Left hindlimb (tissue), 1 donor: ENCODE data around the gene FCGR3A.
A peak's percentile ranks its signal among the peaks of the same experiment; 100 is the strongest.
"Not testable (repeated sequence)": the region's sequence is repeated elsewhere in the genome, so short reads cannot be mapped to it uniquely, and the experiment has no call there.

Experiments used
- DNase-seq: peaks from one replicate; pipeline ENCODE4 v3.0.0-alpha.2; 2018

The FCGR3A gene

DNA sequence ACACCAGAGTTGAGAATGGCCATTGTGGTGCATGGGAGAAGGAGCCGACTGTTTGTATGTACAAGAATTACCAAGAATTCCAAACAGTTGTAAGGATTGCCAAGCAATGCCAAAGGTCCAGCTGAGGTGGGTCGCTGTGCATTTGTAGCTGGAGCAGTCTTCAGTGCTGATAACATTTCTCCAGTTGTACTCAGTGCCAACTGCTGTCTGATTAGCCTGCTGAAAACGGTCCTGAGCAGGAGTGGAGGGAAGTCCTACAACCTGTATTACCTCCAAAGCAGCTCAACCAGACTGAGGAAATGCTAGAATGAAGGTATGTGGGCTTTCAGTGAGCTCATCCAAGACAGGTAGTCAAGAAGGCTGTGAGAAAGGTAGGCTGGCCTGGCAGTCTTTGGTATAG lies 6.5 kb upstream of the FCGR3A start:
- DNase-seq = not testable (repeated sequence)

DNA sequence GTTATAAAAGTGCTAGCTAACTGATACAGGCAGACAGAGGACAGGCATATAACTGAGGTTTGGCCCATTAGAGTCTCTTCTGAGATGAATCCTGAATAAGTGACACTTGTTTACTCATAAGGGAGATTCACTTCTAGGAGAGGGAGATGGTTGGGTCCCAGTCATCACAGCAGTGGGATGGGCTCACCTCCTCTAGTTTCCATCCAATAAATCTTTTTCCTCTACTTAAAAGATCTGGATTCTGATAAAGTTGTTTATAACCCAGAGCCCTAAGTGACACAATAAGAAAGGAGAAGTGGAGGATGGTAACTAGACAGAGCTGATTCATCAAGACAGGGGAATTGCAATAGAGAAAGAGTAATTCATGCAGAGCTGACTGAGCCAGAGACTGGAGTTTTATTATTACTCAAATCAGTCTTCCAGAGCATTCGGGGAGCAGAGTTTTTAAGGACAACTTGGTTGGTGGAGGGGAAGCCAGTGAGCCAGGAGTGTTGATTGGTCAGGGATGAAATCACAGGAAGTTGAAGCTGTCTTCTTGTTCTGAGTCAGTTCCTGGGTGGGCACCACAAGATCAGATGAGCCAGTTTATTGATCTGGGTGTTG lies 5.3 kb upstream of the FCGR3A start:
- not testable (repeated sequence) for DNase-seq

DNA sequence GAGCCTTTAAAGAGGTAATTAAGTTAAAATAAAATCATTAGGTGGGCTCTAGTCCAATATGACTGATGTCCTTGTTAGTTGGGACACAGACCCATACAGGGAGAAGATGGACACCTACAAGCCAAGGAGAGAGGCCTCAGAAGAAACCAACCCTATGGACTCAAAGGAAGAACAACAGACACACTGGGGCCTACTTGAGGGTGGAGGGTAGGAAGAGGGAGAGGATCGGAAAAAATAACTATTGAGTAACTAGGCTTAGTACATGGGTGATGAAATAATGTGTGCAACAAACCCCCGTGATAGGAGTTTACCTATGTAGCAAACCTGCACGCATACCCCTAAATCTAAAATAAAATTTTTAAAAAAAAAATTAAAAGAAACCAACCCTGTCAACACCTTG lies 4.7 kb upstream of the FCGR3A start:
- not testable (repeated sequence) for DNase-seq

DNA sequence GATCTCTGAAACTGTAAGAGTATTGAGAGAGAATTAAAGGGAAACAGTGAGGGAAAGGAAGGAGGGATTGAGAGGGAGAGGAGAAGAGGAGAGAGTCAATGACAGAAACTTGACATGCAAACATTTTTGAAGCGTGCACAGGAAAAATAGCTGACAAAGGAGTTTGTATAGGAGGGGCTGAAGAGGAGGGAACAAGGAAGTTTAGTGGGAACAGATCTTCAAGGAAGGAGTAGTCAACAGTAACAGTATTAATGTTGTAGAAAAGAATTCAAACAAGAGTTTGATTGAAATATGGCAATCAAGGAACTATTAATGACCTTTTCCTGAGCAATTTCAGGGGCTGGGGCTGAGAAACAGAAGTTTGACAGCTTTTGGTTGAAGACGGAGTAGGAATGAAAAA lies 4.0 kb upstream of the FCGR3A start:
- not testable (repeated sequence) for DNase-seq

DNA sequence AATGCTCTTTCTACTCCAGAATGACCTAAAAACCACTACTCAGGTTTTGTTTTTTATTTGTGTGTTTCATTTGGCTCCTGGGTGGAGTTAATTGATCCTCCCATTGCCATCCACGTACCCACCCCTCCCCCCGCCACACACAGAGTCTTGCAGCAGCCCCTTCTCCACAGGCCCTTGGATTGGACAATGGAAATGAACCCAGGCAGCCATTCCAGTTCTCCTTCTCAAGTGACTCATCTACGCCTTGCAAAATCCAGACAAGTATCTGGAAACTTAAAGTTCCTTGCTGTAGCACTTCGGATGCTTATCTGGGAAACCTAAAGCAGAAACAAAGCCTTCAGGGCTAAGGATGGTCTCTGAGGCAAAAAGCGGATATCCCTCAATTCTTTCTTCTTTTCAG lies 1.3 kb upstream of the FCGR3A start:
- DNase-seq = not testable (repeated sequence)

DNA sequence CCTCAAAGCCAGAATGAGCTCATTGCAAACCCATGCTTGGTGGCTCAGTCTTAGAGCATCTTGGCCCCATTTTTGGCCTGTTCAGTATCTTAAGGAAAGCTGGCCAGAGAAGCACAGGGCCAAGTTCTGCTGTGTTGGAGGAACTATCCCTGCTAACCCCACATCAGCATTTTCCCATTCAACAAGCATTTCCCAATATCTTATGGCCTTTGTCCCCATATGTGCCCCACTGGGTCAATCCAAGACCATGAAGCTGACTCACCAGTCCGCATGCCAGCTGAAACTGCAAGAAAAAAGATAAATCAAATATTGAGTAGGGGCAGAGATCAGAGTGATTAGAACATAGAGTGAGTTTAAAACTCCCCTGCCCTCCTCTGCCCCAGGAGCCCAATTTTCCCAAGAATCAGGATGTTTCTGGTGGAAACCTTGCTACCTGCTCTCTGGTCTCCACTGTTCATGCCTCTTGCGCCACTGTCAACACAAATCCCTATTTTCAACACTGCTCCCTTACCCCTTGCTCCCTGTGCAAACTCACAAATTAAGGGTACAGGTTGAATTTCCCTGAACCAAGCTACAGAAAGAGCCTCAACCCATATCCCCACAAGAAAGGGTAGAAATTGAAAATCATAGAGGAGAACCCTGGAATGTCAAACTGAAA lies 740 bp downstream of the FCGR3A start:
- DNase-seq = not testable (repeated sequence)

DNA sequence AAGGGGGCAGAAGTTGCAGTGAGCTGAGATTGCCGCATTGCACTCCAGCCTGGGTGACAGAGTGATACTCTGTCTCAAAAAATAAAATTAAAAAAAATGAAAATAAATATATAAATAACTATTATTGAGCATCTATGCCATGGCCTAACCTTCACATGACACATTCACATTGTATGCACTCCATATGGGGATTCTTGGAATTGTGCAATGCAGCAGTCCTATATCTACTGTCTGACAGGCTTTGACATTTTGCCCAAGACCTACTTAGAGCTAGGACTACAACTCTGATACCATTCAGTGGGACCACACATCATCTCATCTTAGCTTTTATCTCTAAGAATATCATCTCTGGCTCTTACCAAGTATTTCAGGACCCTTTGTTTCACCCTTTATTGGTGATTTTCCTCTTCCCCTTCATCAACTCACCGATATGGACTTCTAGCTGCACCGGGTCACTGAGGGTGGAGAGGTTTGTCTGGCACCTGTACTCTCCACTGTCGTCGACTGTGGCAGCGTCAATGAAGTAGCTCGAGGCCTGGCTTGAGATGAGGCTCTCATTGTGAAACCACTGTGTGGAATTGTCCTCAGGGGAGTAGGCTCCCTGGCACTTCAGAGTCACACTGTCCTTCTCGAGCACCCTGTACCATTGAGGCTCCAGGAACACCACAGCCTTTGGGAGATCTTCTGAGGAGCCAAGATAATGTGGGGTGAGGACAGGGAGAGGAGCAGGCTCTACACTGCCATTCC lies 1.4 kb downstream of the FCGR3A start:
- DNase-seq = not testable (repeated sequence)

DNA sequence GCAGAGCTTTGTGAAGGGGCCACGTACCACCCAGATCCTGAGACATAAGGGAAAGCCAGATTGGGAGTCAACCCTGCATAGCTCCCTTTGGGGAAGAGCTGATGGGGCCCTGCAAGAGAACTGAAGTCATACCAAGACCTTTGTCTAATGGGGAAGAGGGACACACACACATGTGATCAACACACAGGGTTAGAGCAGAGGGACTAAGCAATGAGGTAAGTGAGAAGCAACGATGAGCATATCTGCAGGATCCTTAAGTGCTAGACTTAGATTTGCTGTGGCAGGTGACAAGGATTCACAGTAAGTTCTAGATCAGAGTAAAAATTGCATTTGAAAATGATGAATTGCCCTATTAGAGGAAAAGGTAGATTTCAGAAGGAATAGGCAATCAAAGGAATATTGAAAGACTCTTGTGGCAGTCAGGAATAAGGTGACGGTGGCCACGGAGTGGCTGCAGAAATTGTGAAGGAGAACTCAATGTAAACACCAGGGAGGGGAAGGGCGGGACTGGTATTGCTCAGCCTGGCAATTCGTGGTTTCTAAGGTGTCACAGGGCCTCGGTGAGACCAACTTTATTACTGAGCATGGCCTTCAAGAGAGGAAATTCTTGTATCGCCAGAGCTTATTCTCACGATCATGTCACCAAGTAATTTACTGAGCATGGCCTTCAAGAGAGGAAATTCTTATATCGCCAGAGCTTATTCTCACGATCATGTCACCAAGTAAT lies 4.5 kb downstream of the FCGR3A start:
- DNase-seq = not testable (repeated sequence)

DNA sequence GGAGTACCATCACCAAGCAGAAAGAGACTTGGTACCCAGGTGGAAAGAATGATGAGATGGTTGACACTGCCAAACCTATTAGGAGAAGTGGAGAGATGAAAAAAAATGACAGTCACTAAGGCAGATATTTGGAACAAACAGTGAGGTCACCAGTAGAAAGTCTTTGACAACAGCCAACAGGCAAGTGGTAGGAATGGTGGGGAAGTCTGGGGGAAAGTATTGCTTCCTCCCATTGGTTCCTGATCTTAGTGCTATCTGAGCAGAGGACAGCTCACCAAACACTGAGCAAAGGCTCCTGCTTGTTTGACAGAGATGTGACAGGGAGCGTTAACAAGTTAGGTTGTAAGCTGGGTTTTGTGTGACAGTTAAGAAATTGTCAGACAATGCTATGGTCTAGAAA lies 6.5 kb downstream of the FCGR3A start:
- not testable (repeated sequence) for DNase-seq

DNA sequence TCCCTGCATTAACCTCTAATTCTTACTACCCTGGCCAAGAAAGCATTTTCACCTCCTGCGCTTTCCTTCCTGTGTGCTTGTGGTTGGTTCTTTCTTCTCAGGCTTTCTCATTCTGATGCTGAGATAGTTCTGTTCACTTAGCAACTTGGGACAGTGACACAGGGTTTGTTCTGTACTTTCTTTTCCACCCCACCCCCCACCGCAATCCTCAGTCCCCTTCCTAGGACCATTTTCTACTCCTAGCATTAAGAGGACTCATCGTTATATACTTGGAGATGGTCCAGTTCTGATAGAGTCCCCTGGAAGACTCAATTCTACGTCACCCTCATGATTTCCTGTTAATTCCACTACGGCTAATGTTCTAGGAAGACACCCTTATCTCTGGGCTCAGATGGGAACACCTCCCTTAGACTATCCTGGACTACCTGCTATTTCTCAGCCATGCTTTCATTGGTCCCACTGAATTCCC lies 7.5 kb downstream of the FCGR3A start:
- not testable (repeated sequence) for DNase-seq

DNA sequence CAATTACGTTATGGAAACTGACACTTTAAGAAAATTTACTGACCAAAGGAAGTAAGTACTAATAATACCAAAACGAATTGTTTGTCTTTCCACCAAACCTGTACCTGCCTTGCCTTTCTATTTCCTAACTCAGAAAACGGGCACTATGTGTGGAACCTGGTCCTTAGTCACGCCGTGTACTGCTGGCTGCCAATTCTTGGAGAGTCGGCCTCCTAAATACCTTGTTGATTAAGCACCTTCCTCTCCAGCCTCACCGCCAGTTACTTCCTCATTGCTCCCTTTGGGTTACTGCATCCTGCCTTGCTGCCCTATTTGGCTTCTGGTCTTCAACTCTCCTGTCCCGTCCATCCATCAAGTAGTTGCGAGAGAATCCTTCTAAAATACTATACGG lies 9.1 kb downstream of the FCGR3A start:
- not testable (repeated sequence) for DNase-seq

DNA sequence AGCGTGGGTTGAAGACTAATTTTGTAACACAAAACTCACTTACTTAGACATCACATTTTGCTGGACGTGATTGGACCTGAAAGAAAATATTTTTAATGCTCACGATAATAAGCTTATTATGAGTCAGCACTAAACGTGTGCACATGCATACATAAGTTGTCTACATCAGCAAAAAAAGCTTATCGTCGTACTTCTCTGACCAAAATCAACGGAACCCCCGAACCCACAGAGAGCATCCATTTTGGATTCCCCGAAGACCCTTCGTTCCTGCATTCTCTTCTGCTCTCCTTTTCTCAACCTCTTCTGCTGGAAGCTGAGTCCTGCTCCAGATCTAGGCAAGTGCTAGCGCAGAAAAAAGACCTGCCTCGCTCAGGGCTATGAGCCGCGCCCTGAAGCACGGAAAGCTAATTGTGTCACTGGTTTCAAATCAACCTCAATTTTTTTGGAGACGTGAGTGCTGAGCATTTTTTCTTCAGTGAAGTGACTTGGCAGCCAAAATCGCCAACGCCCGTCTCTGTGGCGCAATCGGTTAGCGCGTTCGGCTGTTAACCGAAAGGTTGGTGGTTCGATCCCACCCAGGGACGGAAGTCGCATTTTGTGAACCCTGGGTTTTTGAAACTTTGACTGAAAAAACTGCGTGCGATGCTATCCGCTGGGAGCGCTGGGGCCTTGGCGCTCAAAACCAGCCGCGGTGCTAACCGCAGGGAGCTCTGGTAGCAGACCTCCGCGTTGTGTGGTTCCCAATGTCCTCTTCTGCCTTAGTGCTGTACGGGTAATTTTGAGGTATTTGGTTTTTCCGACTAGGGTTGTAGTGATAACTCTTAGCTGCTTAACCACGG lies 9.7 kb downstream of the FCGR3A start:
- peak; percentile 67 for DNase-seq

DNA sequence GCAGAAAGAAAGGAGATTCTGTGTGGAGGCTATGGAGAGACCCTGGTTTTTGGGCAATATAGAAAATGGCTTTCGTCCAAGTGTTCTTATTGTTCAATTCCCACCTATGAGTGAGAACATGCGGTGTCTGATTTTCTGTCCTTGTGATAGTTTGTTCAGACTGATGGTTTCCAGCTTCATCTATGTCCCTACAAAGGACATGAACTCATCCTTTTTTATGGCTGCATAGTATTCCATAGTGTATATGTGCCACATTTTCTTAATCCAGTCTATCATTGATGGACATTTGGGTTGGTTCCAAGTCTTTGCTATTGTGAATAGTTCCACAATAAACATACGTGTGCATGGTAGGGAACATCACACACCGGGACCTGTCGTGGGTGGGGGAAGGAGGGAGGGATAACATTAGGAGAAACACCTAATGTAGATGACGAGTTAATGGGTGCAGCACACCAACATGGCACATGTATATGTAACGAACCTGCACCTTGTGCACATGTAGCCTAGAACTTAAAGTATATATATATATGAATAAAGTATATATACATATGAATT lies 10.6 kb downstream of the FCGR3A start:
- DNase-seq = not testable (repeated sequence)

DNA sequence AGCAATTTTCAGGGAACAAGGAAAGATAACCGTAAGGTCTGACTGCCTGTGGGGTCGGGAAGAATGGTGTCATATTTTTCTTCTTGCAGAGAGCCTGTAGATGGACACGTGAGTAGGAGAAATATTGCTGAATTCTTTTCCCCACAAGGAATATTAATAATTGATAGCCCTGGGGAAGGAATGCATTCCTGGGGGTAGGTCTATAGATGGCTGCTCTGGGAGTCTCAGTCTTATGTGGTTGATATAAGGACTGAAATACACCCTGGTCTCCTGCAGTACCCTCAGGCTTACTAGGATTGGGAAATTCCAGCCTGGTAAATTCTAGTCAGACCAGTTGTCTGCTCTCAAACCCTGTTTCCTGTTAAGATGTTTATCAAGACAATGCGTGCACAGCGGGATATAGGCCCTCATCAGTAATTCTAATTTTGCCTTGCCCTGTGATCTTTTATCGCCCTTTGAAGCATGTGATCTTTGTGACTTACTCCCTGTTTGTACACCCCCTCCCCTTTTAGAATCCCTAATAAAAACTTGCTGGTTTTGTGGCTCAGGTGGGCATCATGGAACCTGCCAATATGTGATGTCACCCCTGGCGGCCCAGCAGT lies 12.4 kb downstream of the FCGR3A start:
- not testable (repeated sequence) for DNase-seq

DNA sequence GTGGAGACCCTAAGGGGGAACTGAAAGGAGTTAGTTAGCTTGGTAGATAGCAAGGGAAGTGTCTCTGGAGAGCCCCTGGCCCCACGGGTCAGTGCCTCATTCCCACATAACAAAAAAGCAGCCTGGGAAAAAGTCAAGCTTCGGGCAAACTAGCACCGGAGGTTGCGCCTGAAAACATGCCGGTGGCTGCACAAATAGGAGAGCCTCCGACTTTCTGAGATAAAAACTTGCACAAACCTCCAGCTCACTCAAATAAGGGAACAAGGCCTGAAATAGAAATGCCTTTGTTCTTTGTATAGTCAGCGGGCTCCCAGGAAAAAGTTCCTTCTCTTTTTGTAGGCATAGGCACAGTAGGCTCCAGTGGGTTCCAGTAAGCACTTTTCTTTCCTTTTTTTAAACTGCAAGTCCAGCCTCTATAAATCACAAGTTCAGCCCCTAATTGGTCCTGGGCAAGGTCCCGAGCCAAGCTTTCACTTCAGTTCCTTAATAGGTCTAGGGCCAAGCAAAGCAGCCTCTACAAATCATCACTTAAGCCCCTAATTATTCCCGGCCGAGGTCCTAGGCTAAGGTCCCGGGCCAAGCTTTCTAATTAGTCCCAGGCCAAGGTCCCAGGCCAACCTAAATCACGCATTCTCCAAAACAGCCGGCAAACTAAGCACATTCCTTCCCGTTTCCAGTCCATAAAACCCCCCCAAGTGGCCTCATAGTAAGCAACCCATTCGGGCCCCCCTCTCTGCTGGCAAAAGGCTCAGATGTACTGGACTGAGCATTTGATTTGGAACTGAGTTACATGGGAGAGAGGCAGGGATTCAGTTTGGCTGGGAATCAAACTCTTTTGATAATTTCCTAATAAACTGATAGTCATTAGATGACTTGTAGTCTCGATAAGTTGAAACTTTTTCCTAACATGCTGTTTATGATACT lies 16.7 kb downstream of the FCGR3A start:
- peak; percentile 70 for DNase-seq

DNA sequence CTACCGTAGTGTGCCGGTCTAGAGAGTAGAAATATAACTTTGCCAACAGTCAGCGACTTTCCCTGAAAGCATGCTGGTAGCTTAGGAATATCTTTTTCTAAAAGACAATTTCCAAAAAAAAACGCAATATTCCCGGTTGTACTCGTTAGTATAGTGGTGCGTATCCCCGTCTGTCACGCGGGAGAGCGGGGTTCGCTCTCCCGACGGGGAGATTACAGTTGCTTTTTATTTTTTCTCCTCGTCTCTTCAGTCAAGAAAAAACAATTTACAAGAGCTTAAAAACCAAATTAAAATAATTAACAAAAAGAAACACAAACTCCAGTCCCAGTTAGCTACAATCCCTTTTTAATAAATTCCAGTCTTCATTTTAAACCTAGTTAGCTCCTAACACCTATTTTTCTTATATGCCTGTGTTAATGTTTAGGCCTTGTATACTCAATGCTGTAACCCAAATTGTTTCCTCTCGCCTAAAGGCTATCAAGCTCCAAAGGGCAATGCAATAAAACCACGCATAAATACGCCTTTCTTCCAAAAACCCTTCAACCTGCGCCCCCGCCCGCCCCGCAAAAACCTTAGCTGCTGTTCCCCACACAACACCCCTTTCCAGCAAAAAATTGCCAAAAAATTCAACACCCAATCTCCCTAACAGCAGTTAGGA lies 17.5 kb downstream of the FCGR3A start:
- DNase-seq = no peak

DNA sequence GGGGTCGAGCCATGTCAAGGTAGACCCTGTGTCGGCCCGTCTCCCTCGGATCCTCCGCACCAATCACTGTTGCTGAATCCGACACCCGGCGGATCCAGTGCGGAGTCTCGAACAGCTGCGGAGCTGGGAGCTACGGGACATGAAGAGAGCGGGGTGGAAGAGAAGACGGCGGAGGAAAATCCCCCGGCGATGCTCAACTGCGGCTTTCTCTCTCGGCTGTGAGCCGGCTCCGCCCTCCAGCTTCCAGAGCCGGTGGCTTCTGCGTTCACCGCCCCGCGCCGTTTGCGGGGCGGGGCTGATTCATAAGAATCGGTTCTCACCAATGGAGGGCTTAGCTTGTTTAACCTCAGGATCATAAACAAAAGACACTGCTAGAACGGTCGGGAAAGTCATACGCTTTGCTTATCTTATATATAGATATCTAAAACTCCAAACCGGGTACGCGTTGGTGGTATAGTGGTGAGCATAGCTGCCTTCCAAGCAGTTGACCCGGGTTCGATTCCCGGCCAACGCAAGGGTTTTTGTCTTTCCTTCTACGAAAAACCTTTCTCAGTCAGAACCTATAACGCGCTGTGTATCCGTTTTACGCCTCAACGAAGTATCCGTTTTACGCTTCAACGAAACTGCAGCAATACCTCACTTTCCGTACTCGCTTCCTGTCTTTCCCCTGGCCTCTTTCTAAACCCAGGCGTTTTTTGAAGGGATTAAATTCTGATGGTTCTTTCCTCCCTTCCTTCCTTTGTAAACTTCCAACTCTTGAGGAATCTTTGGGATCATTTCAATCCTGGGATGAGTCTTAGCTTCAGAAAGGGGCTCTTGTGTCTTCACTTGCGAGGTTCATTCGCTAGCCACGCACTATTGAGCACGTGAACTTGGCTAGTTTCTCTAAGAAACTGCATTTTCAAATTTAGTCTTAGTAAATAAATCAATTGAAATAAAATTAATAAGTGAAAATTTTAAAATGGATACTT lies 18.7 kb downstream of the FCGR3A start:
- peak; percentile 92 for DNase-seq

DNA sequence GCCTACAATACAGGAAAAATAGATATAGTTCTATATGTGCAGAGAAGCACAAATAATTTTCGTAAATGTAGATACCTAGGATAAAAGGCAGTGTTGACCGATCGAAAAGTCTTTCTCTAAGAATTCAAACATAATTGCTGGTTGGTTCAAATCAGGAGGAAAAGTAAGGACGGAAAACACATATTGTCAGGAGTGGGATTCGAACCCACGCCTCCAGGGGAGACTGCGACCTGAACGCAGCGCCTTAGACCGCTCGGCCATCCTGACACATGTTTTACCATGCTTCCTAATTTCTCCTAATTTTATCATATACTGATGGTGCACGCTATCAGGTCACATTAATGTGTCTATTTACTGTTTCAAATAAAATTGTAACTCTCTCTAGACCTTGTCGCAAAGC lies 19.5 kb downstream of the FCGR3A start:
- peak; percentile 73 for DNase-seq
